Activated CD4-positive, alpha-beta T cell treated with anti-CD3 and anti-CD28 coated beads for 4 hours (primary cell): ENCODE results near the gene SLC6A15.

ENCODE experiments used
- DNase-seq, 2 donors: peaks; one replicate each; pipeline ENCODE4 v3.0.0-alpha.2; 2020

Gene SLC6A15

GRCh38 chr12:84912198-84913128, at the start of gene SLC6A15:
TSS of gene SLC6A15 (minus strand) at chr12:84912799. CDS start at chr12:84892120, 20,679 bp downstream.
- no peak for DNase-seq

GRCh38 chr12:84960918-84961317, 48.3 kb upstream of the SLC6A15 start:
- no peak for DNase-seq

- DNase-seq = no peak
Observed at GRCh38 chr12:84955298-84955697, 42.7 kb upstream of the SLC6A15 start.

- no peak for DNase-seq
Observed at GRCh38 chr12:84954415-84954814, 41.8 kb upstream of the SLC6A15 start.

- no peak for DNase-seq
Observed at GRCh38 chr12:84950971-84951546, 38.5 kb upstream of the SLC6A15 start.

GRCh38 chr12:84946753-84947152, 34.2 kb upstream of the SLC6A15 start:
- DNase-seq = no peak

GRCh38 chr12:84937415-84937814, 24.8 kb upstream of the SLC6A15 start:
- no peak for DNase-seq

GRCh38 chr12:84929501-84929900, 16.9 kb upstream of the SLC6A15 start:
- no peak for DNase-seq

- no peak for DNase-seq
Observed at GRCh38 chr12:84924981-84925380, 12.4 kb upstream of the SLC6A15 start.

GRCh38 chr12:84922693-84923092, 10.1 kb upstream of the SLC6A15 start:
- DNase-seq = no peak

GRCh38 chr12:84920331-84920730, 7.7 kb upstream of the SLC6A15 start:
- DNase-seq = no peak

GRCh38 chr12:84919271-84919670, 6.7 kb upstream of the SLC6A15 start:
- no peak for DNase-seq

- DNase-seq = no peak
Observed at GRCh38 chr12:84913129-84913515, 523 bp upstream of the SLC6A15 start.

- DNase-seq = no peak
Observed at GRCh38 chr12:84911271-84912197, 1.1 kb downstream of the SLC6A15 start.

GRCh38 chr12:84910549-84911241, 1.9 kb downstream of the SLC6A15 start:
- DNase-seq = no peak

- DNase-seq = no peak
Observed at GRCh38 chr12:84904051-84904450, 8.5 kb downstream of the SLC6A15 start.

- no peak for DNase-seq
Observed at GRCh38 chr12:84891106-84891838, 21.3 kb downstream of the SLC6A15 start.

GRCh38 chr12:84889818-84890217, 22.8 kb downstream of the SLC6A15 start:
- no peak for DNase-seq

- DNase-seq = no peak
Observed at GRCh38 chr12:84888861-84889260, 23.7 kb downstream of the SLC6A15 start.

- no peak for DNase-seq
Observed at GRCh38 chr12:84877340-84877739, 35.3 kb downstream of the SLC6A15 start.

GRCh38 chr12:84875241-84875640, 37.4 kb downstream of the SLC6A15 start:
- no peak for DNase-seq

- no peak for DNase-seq
Observed at GRCh38 chr12:84874825-84875139, 37.8 kb downstream of the SLC6A15 start.
